C1 segment of cervical spinal cord (tissue), 14 donors: Measurements from ENCODE around the gene WHRN.

ENCODE experiments used
- DNase-seq, 14 donors: peaks; one replicate each; lab custom pipeline; 2025; lab: John Stamatoyannopoulos, UW

The WHRN gene

DNA sequence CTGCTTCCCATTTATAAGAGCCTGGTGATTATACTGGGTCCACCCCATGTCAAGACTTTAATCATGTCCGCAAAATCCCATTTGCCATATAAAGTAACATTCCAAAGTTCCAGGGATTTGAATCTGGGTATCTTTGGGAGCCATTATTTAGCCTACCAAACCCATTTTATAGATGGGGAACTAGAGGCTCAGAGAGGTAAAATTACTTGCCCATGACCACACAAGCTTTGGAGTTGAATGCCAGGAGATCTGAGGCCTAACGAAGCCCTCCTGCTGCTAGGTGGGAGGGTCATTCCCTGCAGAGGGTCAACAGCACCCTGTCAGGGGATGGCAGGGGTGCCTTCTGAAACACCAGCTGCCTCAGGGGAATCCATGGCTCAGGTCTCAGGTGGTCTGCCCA is 104.5 kb downstream of the WHRN start:
- no peak for DNase-seq

DNA sequence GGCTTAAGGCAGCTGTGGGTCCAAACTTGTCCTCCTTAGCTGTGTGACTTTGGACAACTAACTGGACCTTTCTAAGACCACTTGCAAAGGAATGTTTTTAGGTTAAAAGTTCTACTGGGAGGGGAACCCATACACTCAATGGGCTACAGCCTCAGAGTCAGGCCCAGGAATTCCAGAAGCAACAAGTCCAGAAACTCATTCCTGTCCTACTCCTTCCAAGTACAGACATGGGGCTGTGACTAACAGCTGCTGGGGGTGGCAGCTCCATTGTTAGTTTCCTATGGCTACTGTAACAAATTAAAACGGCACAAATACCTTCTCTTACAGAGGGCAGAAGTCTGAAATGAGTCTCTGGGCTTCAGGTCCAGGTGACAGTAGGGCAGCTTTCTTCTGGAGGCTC is 105.1 kb downstream of the WHRN start:
- no peak for DNase-seq

DNA sequence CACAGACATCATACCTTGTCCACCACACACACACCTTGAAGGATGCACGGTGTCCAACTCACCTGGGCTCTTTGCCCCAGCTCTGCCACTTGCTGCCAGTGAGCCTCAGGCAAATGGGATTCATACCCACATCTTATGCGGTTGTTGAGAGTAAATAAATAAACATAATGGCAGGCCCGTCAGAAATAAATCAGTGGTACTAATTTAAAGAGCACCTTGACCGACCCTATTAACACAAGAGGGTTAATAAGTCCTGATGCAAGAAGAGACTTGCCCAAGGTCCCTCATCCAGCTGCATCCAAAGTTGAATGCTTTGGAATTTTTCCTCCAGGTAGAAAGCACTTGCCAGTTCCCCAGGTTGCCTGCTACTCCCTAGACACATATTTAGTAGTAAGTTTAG is 105.9 kb downstream of the WHRN start:
- DNase-seq, result no peak

DNA sequence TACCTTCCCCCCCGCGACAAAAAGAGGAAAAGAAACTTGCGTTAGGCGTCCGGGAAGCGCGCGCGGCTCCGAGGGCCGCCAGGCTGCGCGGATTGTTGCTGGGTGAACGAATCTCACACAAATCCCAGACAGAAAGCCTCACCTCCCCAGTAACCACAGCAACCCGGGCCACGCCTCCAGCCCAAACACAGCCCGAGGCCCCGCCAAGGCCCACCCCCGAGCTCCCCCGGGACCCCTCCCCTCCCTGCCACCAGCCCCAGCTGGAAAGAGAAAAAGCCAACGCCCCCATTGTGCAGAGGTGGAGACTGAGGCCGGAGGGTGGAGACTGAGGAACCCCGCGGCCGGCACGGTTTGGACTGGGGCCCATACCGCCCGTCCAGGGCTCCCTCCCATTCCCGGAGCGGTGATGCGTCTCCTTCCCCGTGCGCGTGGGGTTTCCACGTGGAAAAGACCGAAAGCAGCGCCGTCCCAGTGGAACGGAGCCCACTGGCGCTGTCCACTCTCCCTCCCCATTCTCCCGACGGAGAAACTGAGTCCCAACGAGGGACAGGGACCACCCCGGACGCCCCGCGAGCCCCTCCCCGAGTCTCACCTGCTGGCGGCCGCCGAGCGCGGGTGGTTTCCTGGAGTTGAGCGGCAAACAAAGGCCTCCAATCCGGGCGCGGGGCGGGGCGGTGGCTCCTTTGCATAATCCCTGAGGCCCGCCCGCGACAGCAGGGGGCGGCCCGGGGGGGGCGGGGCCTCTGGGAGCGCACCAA is 107.2 kb downstream of the WHRN start:
- DNase-seq, result peak; percentile 31 to 94 (median 82)

- DNase-seq, result peak in 1 of 14 donors; percentile 56
Measured at GRCh38 chr9:114397219-114397847, 107.9 kb downstream of the WHRN start.

GRCh38 chr9:114396558-114397218 is 108.6 kb downstream of the WHRN start:
- peak in 2 of 14 donors; percentile 14 to 23 for DNase-seq

- DNase-seq, result no peak
Measured at GRCh38 chr9:114395768-114396167, 109.5 kb downstream of the WHRN start.

DNA sequence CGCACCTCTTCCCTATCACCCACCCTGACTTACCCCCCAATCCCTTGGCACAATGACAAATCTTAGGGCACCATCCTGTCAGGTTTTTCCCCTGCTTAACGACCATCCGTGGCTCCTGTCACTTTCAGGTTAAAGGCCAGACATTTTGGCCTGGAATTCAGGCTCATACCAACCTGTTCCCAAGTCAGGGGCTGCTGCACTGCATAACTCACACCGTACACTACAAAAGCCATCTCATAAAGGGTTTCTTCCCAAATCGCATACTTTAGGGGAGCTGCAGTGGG is 110.0 kb downstream of the WHRN start:
- DNase-seq, result no peak

GRCh38 chr9:114394523-114395333 is 110.5 kb downstream of the WHRN start:
- peak in 3 of 14 donors; percentile 15 to 40 (median 33) for DNase-seq

GRCh38 chr9:114392749-114393112 is 112.5 kb downstream of the WHRN start:
- no peak for DNase-seq

DNA sequence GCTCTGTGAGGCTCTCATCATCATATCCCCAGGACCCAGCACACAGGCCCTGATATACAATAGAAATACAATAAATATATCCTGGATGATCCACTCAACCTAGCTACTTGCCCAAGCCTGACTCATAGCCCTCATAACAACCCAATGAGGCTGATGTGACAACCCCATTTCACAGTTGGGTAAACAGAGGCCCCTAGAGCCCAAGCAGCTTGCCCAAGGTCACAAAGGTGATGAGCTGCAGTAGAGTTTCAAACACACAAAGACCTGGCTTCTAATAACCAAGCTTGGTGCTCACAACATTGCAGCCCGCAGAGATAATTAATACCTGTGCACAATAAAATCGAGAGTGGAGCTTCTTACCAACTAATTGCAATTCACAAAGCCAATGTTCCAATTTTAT is 114.3 kb downstream of the WHRN start:
- no peak for DNase-seq

DNA sequence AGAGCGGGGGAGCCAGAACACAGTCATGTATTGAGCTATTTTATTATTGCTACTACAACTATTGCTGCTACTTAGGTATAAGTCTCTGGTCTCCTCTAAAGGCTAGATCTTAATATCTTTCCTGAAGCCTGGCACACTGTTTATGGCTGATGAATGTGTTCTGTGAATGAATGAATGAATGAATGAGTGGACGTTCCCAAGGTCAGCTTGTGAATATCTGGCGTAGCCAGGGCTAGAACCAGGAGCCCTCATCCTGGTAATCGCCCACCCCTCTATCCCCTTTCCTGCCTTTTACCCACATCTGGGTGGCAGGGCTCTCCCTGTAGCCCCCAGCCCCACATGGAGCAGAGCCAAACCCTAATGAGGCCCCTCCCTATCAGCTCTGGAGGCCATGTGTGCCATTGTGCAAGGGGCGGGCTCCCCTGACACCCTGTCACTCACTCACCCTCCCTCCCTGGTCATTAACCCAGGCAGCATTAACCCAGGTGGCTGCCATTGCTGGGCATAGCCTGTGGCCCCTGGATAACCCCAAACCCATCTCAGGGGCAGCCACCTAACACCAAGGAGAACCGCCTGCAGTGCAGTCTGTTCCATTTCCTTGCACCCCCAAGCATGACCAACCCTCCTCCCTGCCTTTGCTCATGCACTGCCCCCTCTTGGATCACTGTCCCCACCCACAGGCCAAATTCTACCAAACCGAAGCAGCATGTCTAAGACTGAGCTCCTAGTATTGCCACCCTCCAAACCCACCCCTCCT is 115.5 kb downstream of the WHRN start:
- no peak for DNase-seq

- DNase-seq, result no peak
Measured at GRCh38 chr9:114388764-114389375, 116.4 kb downstream of the WHRN start.

GRCh38 chr9:114388357-114388682 is 117.0 kb downstream of the WHRN start:
- DNase-seq, result no peak

- DNase-seq, result peak in 12 of 14 donors; percentile 46 to 86 (median 70)
Measured at GRCh38 chr9:114387680-114388356, 117.5 kb downstream of the WHRN start, which contains the start of gene AKNA. TSS of gene AKNA (minus strand) at chr9:114387982. CDS start at chr9:114381333, 6,649 bp downstream.

DNA sequence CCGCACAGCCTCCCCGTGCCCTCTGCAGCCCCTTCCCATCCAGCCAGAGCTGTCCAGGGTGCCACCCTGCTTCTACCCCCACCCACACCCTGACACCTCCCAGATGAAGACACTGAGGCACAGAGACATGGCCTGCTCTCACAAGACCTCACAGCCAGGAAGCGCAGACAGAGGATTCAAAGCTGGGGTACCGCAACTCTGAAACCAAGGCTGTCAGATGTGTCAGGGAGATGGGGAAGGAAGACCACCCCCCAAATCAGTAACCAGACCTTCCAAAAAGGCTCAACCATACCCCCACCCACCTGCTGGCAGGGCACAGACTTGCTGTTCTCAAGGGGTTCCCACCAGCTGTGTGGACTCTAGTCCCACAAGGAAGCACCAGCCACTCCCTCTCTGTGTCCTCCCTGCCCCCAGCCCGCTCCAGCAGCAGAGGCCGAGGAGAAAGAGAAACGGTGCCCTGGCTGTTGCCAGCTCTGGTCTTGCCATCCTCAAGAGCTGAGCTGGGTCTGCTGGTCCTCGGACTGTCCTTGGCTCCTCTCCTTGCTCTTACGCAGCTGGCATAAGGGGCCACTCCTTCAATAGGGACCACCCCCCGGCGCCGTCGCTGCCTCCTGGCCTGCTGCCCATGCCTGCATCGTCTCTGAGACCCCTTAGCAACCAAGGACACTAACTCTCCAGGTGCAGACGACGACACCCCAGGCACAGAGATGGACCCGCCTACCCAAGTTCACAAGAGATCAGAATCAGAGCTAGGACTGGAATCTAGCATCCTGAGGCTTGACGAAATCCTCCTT is 118.2 kb downstream of the WHRN start:
- peak in 10 of 14 donors; percentile 45 to 77 (median 69) for DNase-seq

GRCh38 chr9:114386361-114386885 is 118.8 kb downstream of the WHRN start:
- peak in 3 of 14 donors; percentile 32 to 49 (median 35) for DNase-seq

- DNase-seq, result peak in 11 of 14 donors; percentile 16 to 79 (median 50)
Measured at GRCh38 chr9:114385397-114386181, 119.7 kb downstream of the WHRN start.
